Activated T-cell treated with anti-CD3 and anti-CD28 coated beads, Interleukin-2, amount 50 U/mL, for 1 hour (primary cell): ENCODE data around the gene TMEM203.

Experiments
- DNase-seq: peaks from one replicate; pipeline ENCODE4 v3.0.0-alpha.2; 2020

Gene TMEM203

GRCh38 chr9:137176302-137177182 lies 28.9 kb downstream of the TMEM203 start:
- peak; percentile 33 for DNase-seq

- no peak for DNase-seq
Measured at GRCh38 chr9:137175345-137175961, 30.0 kb downstream of the TMEM203 start.

DNA sequence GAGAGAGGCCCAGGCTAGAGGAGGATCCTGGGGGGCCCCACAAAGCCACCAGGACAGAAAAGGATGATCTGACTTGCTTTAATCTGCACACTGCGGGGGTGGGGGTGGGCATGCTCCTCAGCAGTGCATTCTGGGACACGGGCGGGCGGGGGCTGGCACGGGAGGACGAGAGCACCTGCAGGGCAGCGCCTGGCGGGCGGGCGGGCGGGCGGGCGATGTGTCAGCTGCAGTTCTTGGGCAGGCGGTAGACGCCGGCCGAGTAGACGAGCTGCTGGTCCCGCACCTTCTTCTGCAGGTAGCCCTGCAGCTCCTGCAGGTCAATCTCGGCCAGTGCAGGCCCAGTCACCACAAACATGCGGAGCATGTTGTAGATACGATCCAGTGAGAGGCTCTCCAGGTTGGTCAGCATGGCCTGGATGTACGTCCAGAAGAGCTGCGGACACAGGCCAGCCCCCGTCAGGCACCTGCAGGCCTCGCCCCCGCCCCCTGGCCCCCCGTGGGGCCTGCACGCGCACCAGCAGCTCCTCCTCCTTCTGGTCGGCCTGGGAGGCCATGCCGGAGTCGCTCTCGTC lies 30.6 kb downstream of the TMEM203 start:
- no peak for DNase-seq

DNA sequence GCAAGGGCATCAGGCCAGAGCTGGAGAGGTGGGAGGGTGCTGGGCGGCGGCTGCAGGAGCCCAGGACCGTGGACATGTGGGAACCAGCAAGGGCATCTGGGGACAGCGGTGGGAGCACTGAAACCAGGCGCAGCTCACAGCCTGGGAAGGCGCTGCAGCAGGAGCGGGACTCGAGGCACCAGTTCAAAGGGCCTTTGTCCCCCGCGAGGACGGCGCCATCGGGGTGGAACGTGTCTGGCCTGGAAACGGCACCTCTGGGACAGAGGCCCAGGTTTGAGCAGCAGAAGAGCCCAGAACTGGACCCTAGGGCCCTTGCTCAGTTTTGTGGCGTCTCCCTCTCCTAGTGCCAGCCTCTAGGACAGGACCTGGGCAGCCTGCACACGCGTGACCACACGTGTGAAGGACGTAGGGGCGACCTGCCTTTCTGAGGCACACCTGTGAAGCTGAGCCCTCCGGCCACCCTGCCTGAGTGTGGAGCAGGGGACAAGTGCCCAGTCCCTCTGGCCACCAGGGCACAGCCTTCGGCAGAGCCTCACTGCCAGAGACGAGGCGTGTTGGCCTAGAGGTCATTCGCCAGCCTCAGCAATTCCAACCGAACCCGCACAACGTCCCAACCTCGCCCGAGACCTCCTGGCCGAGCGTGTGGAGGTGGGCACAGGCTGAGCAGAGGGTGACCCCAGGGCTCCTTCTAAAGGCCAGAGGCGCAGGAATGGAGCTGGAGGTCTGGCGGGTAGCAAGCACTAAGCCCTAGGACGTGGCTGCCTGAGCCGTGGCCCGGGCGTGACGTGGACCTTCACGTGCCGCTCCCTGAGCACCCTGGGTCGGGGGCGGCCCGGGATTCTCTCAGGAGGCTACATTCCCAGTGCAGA lies 31.4 kb downstream of the TMEM203 start:
- DNase-seq = no peak

DNA sequence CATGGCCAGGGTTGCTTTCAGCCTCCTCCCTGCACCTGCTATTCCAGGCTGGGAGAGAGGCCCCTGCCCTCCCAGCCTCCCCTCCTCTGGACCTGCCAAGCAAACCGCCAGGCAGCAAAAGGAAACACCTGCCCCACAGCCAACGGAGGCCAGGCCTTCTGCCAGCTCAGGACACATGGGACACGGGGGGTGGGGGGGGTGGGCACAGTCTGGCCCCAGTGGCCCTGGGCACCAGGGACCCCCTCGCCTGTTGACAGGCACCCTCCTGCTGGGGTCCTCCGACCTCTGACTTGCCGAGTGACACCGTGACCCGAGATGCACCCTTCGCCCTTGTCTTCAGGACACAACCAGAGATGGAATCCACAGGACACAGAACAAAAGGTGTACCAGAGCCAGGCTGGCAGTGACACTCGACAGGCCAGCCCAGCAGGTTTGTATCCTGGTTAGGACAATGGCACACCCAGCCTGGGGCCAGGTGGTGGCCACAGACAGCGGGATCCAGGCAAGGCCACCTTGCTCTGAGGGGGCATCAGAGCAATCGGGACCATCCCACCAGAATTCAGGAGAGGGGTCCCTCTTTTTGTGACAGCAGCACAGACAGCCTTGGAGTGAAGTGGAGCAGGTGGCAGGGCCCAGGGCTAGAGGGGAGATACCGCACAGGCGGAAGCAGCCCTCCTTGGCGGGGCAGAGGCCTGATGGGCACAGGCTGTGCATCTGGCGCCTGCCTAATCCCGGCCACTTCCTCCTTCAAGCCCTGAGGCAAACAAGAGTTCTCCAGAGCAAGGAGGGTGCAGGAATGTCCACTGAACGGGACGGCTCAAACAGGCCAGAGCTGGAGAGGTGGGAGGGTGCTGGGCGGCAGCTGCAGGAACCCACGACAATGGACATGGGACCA lies 32.3 kb downstream of the TMEM203 start:
- DNase-seq = no peak

- no peak for DNase-seq
Measured at GRCh38 chr9:137171149-137171900, 34.1 kb downstream of the TMEM203 start.

GRCh38 chr9:137170486-137171148 lies 34.8 kb downstream of the TMEM203 start:
- DNase-seq = no peak

DNA sequence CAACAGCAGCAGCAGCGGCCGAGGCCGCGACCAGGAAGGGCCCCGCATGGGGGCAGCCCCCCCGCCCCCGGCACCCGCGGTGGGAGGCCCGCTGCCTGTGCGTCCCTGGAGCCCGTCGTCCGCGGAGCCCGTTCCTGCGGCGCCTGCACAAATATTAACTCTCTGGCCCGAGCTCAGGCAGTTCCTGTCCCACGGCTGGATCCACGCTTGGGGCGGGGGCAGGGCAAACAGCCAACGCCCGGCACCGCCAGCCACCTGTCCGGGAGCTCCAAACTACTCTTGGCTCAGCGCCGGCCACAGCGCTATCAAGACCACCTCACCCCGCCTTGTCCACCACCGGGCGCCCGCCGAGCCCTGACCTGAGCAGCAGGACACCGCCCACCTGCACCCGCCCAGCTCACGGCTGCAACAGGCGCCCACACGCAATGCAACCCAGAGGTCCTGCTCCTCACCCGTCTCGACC lies 35.5 kb downstream of the TMEM203 start, which contains the start of gene LRRC26:
LRRC26 (minus strand) TSS at position 156 of the 463 bp plus-strand sequence; CDS start at position 48, 108 bp downstream.
- DNase-seq = no peak

- no peak for DNase-seq
Measured at GRCh38 chr9:137168904-137169856, 36.3 kb downstream of the TMEM203 start.

- no peak for DNase-seq
Measured at GRCh38 chr9:137168573-137168903, 36.9 kb downstream of the TMEM203 start.

- DNase-seq = no peak
Measured at GRCh38 chr9:137167747-137168572, 37.5 kb downstream of the TMEM203 start.

DNA sequence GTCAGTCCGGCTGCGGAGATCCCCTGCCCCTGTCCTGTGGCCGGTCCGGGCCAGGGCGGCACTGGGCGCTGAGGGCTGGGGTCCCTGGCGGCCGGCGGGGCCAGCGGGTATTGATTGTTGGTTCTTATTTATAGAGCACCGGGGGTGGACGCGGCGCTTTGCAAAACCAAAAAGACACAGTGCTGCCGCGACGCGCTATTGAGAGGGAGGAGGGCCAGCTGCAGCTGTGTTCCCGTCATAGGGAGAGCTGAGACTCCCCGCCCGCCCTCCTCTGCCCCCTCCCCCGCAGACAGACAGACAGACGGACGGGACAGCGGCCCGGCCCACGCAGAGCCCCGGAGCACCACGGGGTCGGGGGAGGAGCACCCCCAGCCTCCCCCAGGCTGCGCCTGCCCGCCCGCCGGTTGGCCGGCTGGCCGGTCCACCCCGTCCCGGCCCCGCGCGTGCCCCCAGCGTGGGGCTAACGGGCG lies 38.1 kb downstream of the TMEM203 start:
- no peak for DNase-seq

DNA sequence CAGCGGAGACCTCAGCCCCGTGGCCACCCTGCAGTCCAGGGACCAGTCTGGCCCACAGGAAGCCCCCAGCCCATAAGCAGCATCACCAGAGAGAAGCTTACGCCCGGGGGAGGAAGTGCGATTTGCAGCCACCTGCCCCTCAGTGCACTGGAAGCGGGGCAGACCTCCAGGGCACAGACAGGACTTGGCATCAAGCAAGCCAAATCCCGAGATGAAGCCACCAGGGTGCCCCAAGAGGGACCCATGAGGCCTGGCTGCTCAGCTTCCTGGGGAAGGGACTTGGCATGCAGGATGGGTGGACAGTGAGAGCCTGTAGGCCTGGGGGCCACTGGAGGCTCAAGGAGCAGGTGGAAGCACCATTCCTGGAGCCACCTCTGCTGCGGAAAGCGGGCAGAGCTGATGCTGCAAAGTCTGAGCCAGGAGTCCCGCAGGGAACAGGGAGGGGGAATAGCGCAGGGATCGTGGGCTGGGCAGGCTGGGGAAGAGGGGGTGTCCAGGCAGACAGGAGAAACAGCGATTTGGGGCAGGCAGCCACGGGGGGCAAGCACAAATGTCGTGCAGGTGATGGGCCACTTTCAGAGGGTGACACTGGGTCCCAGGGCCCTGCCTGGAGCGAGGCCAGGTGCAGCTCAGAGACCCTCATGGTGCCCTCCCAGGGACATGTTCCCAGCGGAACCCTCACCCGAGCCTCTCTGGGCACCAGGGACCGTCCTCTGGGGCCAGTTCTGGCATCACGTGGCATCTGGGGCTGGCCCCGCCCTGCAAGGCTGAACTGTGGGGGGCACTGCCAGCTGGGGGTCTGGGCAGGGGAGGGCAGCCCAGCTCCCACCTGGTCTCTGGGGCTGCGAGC lies 38.8 kb downstream of the TMEM203 start:
- DNase-seq = no peak

- DNase-seq = no peak
Measured at GRCh38 chr9:137165250-137165836, 40.1 kb downstream of the TMEM203 start.

GRCh38 chr9:137164370-137165249 lies 40.8 kb downstream of the TMEM203 start:
- no peak for DNase-seq

DNA sequence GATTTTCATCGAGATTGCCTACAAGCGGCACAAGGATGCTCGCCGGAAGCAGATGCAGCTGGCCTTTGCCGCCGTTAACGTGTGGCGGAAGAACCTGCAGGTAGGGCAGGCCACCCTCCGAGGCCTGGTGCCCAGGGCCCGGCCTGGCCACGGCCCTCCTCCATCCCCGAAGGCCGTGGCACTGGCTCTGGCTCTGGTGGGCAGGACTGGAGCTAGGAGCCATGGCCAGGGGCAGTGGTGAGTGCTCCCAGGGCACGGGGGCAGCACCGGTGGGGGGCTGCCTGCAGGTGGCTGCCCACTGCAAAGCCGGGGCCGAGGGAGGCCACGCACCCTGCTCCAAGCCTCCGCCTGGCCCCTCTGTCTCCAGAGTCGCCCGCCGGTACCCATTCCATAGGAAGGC lies 41.6 kb downstream of the TMEM203 start:
- no peak for DNase-seq
